ENCODE data around the gene IRAK1.

Gene IRAK1

DNA sequence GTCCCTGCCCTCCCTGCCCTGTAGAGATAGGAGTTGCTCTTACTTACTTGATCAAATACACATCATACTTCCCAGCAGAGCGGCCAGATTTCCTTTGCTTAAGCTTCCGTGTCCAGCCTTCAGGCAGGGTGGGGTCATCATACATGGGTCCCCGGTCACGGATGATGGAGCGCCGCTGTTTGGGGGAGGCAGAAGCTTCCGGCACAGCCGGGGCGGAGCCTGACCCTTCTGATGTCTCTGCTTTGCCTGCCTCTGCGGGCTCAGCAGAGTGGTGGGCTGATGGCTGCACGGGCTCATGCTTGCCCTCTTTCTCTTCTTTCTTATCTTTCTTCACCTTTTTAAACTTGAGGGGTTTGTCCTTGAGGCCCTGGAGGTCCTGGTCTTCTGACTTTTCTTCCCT is 12.5 kb upstream of the IRAK1 start:
- no peak for DNase-seq
- Histone ChIP-seq H3K27me3 (no peaks in the 10 kb centered on the region), H3K27ac (no peak overlapping the region), H3K36me3 (peaks cover 27 to 33% (median 31%) of the 10 kb centered on the region in 3 donors), H3K9me3 (no peaks in the 10 kb centered on the region), H3K4me3 (no peak overlapping the region), H3K4me1 (peaks cover 0 to 30% (median 7%) of the 10 kb centered on the region in 4 donors)
- intact Hi-C loops (cut with DNase I; ENCODE audit: low total_unique reads) = no loop called here
- TF ChIP-seq, protein P1, sequence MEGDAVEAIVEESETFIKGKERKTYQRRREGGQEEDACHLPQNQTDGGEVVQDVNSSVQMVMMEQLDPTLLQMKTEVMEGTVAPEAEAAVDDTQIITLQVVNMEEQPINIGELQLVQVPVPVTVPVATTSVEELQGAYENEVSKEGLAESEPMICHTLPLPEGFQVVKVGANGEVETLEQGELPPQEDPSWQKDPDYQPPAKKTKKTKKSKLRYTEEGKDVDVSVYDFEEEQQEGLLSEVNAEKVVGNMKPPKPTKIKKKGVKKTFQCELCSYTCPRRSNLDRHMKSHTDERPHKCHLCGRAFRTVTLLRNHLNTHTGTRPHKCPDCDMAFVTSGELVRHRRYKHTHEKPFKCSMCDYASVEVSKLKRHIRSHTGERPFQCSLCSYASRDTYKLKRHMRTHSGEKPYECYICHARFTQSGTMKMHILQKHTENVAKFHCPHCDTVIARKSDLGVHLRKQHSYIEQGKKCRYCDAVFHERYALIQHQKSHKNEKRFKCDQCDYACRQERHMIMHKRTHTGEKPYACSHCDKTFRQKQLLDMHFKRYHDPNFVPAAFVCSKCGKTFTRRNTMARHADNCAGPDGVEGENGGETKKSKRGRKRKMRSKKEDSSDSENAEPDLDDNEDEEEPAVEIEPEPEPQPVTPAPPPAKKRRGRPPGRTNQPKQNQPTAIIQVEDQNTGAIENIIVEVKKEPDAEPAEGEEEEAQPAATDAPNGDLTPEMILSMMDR (IDR thresholded peaks at IDR 0.05) = no peak

DNA sequence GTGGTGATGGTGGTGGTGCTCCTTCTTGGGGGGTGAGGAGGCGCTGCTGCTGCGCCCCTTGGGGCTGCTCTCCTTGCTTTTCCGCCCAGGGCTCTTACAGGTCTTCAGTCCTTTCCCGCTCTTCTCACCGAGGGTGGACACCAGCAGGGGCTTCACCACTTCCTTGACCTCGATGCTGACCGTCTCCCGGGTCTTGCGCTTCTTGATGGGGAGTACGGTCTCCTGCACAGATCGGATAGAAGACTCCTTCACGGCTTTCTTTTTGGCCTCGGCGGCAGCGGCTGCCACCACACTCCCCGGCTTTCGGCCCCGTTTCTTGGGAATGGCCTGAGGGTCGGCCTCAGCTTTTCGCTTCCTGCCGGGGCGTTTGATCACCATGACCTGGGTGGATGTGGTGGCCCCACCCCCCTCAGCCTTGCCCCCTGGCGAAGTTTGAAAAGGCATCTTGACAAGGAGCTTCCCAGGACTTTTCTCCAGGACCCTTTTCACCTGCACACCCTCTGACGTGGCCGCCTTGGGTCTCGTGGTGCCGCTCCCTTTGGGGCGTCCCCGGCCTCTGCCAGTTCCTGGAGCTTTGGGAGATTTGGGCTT is 11.1 kb upstream of the IRAK1 start:
- Histone ChIP-seq H3K36me3 (peaks cover 27 to 33% (median 31%) of the 10 kb centered on the region in 3 donors), H3K27ac (no peak overlapping the region)

DNA sequence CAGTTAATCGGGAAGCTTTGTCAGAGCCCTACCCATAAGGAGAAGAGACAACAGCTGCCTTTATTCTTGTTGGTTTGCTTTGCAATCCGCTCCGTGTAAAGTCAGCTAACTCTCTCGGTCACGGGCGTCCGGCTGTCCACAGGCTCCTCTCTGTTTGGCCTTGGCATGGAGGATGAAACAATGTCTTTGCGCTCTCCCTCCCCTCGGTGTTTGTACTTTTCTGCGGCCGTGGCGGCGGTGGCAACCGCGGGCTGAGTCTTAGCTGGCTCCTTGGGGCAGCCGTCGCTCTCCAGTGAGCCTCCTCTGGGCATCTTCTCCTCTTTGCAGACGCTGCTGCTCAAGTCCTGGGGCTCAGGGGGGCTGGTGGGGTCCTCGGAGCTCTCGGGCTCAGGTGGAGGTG is 10.6 kb upstream of the IRAK1 start:
- Histone ChIP-seq H3K4me1 (peaks cover 0 to 22% (median 6%) of the 10 kb centered on the region in 4 donors), H3K4me3 (no peak overlapping the region), H3K9me3 (no peaks in the 10 kb centered on the region), H3K27ac (no peak overlapping the region), H3K36me3 (peaks cover 27 to 33% (median 31%) of the 10 kb centered on the region in 3 donors), H3K27me3 (no peaks in the 10 kb centered on the region)
- TF ChIP-seq, protein P1 (IDR thresholded peaks at IDR 0.05) = no peak
- no peak for DNase-seq
- intact Hi-C loops (cut with DNase I; ENCODE audit: low total_unique reads) = no loop called here

More for the DNA sequence above, 11.1 kb upstream of the IRAK1 start:
- H3K4me3 ChIP-seq = no peak overlapping the region
- H3K9me3 ChIP-seq = no peaks in the 10 kb centered on the region
- TF ChIP-seq, protein P1 (IDR thresholded peaks at IDR 0.05) = no peak
- intact Hi-C loops (cut with DNase I; ENCODE audit: low total_unique reads) = no loop called here
- H3K27me3 ChIP-seq = no peaks in the 10 kb centered on the region
- no peak for DNase-seq
- peaks cover 0 to 26% (median 6%) of the 10 kb centered on the region in 4 donors for H3K4me1 ChIP-seq

DNA sequence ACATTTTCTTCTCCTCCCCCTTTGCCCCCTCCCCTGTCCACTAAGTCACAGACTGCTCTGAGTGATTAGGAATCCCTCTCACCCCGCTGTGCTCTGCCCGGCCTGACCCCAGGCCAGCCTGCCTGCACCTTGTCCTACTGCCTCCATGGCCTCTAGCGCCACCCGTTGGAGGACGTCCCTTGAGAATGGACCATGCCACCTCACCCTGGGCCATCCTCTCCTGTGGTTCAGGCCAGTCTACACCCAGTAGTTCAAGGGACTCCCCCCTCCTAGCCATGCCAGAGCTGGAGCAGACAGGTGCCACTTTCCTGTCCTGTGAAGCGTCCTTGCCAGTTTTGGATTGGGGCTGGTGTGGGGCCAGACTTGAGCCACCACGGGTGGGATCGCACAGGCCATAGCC is 9.7 kb upstream of the IRAK1 start:
- no peak overlapping the region for H3K27ac ChIP-seq
- no peak for DNase-seq

DNA sequence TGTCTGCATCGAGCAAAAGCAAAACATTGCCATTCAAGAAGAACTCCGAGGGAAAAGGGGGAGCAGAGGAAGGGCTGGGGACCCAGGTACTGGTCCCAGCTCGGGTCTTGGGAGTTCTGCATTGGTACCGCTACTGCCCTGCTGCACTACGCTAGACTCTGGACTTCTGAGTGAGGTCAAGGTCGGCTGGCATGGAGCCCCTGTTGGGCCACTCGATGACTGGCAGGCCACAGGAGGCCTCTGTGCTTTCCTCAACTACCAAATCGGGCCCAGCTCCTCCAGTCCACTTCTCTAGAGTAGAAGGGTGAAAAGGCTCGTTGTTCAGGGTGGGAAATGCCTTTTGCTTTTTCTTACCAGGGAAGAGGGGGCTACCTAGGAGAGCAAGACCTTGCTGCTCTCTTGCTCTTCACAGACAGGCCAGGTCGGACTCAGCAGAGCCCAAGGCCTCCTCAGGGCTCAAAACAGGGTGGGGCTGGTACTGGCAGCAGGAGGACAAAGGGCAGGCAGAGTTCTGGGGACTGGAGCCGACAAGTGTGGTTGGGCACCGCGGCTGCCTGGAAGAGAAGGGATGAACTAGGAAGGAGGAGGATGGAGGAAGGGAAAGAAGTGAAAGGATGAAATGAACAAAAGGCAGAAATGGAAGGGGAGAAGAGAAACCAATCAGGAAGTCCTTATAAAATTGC is 8.9 kb upstream of the IRAK1 start:
- Histone ChIP-seq H3K4me1 (peaks cover 0 to 19% (median 6%) of the 10 kb centered on the region in 4 donors), H3K27ac (no peak overlapping the region), H3K27me3 (no peaks in the 10 kb centered on the region), H3K4me3 (no peak overlapping the region), H3K36me3 (peaks cover 27 to 33% (median 31%) of the 10 kb centered on the region in 3 donors), H3K9me3 (no peaks in the 10 kb centered on the region)
- DNase-seq = no peak
- intact Hi-C loops (cut with DNase I; ENCODE audit: low total_unique reads) = no loop called here
- TF ChIP-seq, protein P1 (IDR thresholded peaks at IDR 0.05) = no peak

More for the DNA sequence above, 9.7 kb upstream of the IRAK1 start:
- H3K27me3 ChIP-seq = no peaks in the 10 kb centered on the region
- TF ChIP-seq, protein P1 (IDR thresholded peaks at IDR 0.05) = no peak
- peaks cover 0 to 19% (median 6%) of the 10 kb centered on the region in 4 donors for H3K4me1 ChIP-seq
- intact Hi-C loops (cut with DNase I; ENCODE audit: low total_unique reads) = no loop called here
- no peak overlapping the region for H3K4me3 ChIP-seq
- peaks cover 27 to 33% (median 31%) of the 10 kb centered on the region in 3 donors for H3K36me3 ChIP-seq
- no peaks in the 10 kb centered on the region for H3K9me3 ChIP-seq

All from tibial artery (tissue), 4 donors.